Ishikawa (cell line): Measurements from ENCODE around the gene GZMA.

Experiments
- CEBPB ChIP-seq: IDR thresholded peaks from 2 replicates; pipeline ENCODE4 v1.6.1; 2012
- EGR1 ChIP-seq: IDR thresholded peaks from 2 replicates; pipeline ENCODE4 v1.6.1; 2012
- EP300 ChIP-seq: IDR thresholded peaks from 2 replicates; pipeline ENCODE4 v1.6.1; 2012; ENCODE audit warnings: borderline replicate concordance
- FOXM1 ChIP-seq: IDR thresholded peaks from 2 replicates; pipeline ENCODE4 v1.6.1; 2012; ENCODE audit warnings: low read depth, borderline replicate concordance
- RAD21 ChIP-seq: IDR thresholded peaks from 2 replicates; pipeline ENCODE4 v1.6.1; 2012; ENCODE audit warnings: low read depth
- REST ChIP-seq: IDR thresholded peaks from 2 replicates; pipeline ENCODE4 v1.6.1; 2012; ENCODE audit warnings: low read depth, mild to moderate bottlenecking
- TAF1 ChIP-seq: IDR thresholded peaks from 2 replicates; pipeline ENCODE4 v1.6.1; 2012; ENCODE audit warnings: low read depth, mild to moderate bottlenecking
- TCF12 ChIP-seq: IDR thresholded peaks from 2 replicates; pipeline ENCODE4 v1.6.1; 2012; ENCODE audit warnings: low read depth
- TEAD4 ChIP-seq: IDR thresholded peaks from 2 replicates; pipeline ENCODE4 v1.6.1; 2012
- YY1 ChIP-seq: IDR thresholded peaks from 2 replicates; pipeline ENCODE4 v1.6.1; 2012; ENCODE audit warnings: low read depth
- TF ChIP-seq, protein P1 (sequence below): IDR thresholded peaks from 2 replicates; pipeline ENCODE4 v1.6.1; 2012
- TF ChIP-seq, protein P2 (sequence below): IDR thresholded peaks from 2 replicates; pipeline ENCODE4 v1.6.1; 2012

DNA sequence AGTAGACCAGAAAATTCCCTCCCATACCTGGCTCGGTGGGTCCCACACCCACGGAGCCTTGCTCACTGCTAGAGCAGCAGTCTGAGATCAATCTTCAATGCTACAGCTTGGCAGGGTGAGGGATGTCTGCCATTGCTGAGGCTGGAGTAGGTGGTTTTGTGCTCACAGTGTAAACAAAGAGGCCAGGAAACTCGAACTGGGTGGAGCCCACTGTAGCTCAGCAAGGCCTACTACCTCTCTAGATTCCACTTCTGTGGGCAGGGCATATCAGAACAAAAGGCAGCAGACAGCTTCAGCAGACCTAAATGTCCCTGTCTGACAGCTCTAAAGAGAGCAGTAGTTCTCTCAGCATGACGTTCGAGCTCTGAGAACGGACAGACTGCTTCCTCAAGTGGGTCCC is 5.6 kb upstream of the GZMA start:
- TF ChIP-seq RAD21: no peak
- TF ChIP-seq TEAD4: no peak
- no peak for TF ChIP-seq YY1
- TF ChIP-seq REST: no peak
- TF ChIP-seq TCF12: no peak
- no peak for TF ChIP-seq EP300
- TF ChIP-seq CEBPB: no peak
- TF ChIP-seq, protein P1, sequence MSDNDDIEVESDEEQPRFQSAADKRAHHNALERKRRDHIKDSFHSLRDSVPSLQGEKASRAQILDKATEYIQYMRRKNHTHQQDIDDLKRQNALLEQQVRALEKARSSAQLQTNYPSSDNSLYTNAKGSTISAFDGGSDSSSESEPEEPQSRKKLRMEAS: no peak
- TF ChIP-seq, protein P2, sequence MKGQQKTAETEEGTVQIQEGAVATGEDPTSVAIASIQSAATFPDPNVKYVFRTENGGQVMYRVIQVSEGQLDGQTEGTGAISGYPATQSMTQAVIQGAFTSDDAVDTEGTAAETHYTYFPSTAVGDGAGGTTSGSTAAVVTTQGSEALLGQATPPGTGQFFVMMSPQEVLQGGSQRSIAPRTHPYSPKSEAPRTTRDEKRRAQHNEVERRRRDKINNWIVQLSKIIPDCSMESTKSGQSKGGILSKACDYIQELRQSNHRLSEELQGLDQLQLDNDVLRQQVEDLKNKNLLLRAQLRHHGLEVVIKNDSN: no peak
- TF ChIP-seq EGR1: no peak
- TF ChIP-seq FOXM1: no peak
- no peak for TF ChIP-seq TAF1
